ENCODE data around the gene AFAP1L2.

DNA sequence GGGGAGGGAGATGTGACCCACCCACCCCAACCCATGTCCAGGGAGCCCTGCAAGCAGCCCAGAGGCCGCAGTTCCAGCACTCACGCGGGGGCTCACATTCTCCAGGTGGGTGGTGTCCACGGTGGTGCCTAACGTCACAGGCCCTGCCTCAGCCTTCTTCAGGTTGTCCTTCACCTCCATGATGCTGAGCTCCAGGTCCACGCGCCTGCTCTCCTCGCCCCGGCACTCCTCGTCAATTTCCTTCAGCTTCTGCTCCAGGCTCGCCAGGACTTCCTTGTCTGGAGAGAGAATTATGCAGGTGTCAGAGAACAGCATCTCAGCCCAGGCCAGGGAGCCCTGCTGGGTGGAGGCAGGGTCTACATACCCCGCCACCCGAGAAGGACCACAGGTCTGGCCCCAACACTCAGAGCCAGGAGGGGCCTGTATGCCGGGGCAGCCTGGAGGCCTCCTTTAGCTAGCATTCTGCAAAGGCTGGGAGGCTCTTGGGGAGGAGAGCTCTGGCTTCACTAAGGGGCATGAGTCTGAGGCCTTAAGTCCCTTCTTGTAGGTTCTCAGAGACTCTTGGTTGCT lies 107.1 kb downstream of the AFAP1L2 start:
- TF ChIP-seq, protein P1, sequence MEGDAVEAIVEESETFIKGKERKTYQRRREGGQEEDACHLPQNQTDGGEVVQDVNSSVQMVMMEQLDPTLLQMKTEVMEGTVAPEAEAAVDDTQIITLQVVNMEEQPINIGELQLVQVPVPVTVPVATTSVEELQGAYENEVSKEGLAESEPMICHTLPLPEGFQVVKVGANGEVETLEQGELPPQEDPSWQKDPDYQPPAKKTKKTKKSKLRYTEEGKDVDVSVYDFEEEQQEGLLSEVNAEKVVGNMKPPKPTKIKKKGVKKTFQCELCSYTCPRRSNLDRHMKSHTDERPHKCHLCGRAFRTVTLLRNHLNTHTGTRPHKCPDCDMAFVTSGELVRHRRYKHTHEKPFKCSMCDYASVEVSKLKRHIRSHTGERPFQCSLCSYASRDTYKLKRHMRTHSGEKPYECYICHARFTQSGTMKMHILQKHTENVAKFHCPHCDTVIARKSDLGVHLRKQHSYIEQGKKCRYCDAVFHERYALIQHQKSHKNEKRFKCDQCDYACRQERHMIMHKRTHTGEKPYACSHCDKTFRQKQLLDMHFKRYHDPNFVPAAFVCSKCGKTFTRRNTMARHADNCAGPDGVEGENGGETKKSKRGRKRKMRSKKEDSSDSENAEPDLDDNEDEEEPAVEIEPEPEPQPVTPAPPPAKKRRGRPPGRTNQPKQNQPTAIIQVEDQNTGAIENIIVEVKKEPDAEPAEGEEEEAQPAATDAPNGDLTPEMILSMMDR (IDR thresholded peaks at IDR 0.05): no peak
- no peak for TF ChIP-seq EZH2 (IDR thresholded peaks at IDR 0.05)
- no peak for TF ChIP-seq EZH2phosphoT487 (IDR thresholded peaks at IDR 0.05)

Measured in neural progenitor cell (in vitro differentiated cells).